ENCODE measurements around the gene SRPX2. TPM values are rescaled to one million over a fixed set of nuclear protein-coding genes. Genes with fewer than 3 reads are reported as not detected.

SRPX2 gene
- total RNA-seq, 4 donors from 2014 or later, result 29.8 to 57.3 (median 39.6) TPM

DNA sequence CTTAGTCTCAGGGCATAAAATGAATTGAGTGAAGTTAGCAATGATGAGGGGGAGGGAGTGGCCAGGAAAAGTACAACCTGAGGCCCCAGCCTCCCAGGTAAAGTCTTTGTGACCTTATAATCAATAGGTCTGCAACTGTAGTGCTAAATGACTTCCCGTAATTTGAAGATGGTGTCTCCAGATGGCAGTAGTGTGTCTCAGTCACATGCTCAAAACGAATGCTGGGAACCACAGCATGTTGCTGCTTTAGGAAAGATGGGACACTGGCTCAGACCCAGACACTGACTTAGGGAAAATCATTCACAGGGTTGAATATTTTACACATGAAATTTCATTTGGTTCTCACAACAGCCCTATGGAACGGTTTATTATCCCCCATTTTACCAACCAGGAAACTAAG lies 10.3 kb downstream of the SRPX2 start:
- peaks cover 0 to 4% (median 0%) of the 10 kb centered on the region in 4 donors for H3K27me3 ChIP-seq
- TF ChIP-seq POLR2A (IDR thresholded peaks at IDR 0.05; ENCODE audit: low read depth) (no peak), EP300 (IDR thresholded peaks at IDR 0.05) (no peak), POLR2AphosphoS5 (IDR thresholded peaks at IDR 0.05) (no peak)
- TF ChIP-seq, protein P1, sequence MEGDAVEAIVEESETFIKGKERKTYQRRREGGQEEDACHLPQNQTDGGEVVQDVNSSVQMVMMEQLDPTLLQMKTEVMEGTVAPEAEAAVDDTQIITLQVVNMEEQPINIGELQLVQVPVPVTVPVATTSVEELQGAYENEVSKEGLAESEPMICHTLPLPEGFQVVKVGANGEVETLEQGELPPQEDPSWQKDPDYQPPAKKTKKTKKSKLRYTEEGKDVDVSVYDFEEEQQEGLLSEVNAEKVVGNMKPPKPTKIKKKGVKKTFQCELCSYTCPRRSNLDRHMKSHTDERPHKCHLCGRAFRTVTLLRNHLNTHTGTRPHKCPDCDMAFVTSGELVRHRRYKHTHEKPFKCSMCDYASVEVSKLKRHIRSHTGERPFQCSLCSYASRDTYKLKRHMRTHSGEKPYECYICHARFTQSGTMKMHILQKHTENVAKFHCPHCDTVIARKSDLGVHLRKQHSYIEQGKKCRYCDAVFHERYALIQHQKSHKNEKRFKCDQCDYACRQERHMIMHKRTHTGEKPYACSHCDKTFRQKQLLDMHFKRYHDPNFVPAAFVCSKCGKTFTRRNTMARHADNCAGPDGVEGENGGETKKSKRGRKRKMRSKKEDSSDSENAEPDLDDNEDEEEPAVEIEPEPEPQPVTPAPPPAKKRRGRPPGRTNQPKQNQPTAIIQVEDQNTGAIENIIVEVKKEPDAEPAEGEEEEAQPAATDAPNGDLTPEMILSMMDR (IDR thresholded peaks at IDR 0.05), result no peak
- DNase-seq (ENCODE audit: extremely low spot score), result no peak
- no peak overlapping the region for H3K4me3 ChIP-seq
- 27% methylated on average over 3 of the region's 3 CpGs for WGBS
- no peaks in the 10 kb centered on the region for H3K36me3 ChIP-seq
- no peaks in the 10 kb centered on the region for H3K9me3 ChIP-seq
- H3K4me1 ChIP-seq, result peaks cover 0 to 11% (median 6%) of the 10 kb centered on the region in 4 donors
- H3K27ac ChIP-seq (replicated peaks in 1 of 4), result no peak overlapping the region
- intact Hi-C loops (cut with DNase I), result no loop called here

DNA sequence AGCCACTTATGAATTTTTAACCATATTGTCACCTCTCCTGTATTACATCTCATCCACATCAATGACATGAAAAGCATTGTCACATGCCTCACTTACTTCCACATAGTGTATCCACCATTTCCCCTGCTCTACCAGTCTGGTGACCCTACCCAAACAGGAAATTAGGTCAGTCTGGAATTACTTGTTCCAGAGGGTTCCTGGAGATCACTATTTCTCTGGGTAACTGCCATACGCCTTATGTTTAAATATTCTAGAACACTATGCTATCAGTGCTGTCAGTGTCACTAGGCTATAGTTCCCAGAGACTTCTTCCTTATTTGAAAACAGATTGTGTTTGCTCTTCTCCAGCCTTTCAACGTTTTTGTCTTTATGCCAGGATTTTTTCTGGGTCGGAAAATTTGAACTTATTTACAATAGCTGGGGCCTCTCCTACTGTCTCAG lies 15.0 kb downstream of the SRPX2 start:
- H3K27ac ChIP-seq (replicated peaks in 1 of 4), result no peak overlapping the region
- H3K4me3 ChIP-seq, result no peak overlapping the region
- TF ChIP-seq, protein P1 (IDR thresholded peaks at IDR 0.05), result no peak
- TF ChIP-seq EP300 (IDR thresholded peaks at IDR 0.05) (no peak), POLR2AphosphoS5 (IDR thresholded peaks at IDR 0.05) (no peak)
- WGBS, result 33% methylated on average over 3 of the region's 3 CpGs
- intact Hi-C loops (cut with DNase I), result no loop called here
- DNase-seq (ENCODE audit: extremely low spot score), result no peak
- H3K9me3 ChIP-seq, result no peaks in the 10 kb centered on the region
- H3K36me3 ChIP-seq, result peaks cover 0 to 3% (median 0%) of the 10 kb centered on the region in 4 donors
- H3K4me1 ChIP-seq, result no peaks in the 10 kb centered on the region
- peaks cover 0 to 4% (median 0%) of the 10 kb centered on the region in 4 donors for H3K27me3 ChIP-seq

GRCh38 chrX:100659431-100660137 lies 15.6 kb downstream of the SRPX2 start:
- WGBS, result 61% methylated on average over 4 of the region's 4 CpGs
- intact Hi-C loops (cut with DNase I), result no loop called here

GRCh38 chrX:100662170-100662569 lies 18.2 kb downstream of the SRPX2 start:
- H3K4me3 ChIP-seq, result no peak overlapping the region
- no peaks in the 10 kb centered on the region for H3K4me1 ChIP-seq
- TF ChIP-seq POLR2AphosphoS5 (IDR thresholded peaks at IDR 0.05), result no peak
- no peak for TF ChIP-seq EP300 (IDR thresholded peaks at IDR 0.05)
- TF ChIP-seq, protein P1 (IDR thresholded peaks at IDR 0.05), result no peak
- TF ChIP-seq POLR2A (IDR thresholded peaks at IDR 0.05; ENCODE audit: low read depth), result no peak
- H3K9me3 ChIP-seq, result no peaks in the 10 kb centered on the region
- intact Hi-C loops (cut with DNase I), result no loop called here
- H3K27ac ChIP-seq (replicated peaks in 1 of 4), result no peak overlapping the region
- 87% methylated on average over 13 of the region's 13 CpGs for WGBS
- no peaks in the 10 kb centered on the region for H3K27me3 ChIP-seq
- no peak for DNase-seq (ENCODE audit: extremely low spot score)
- peaks cover 0 to 9% (median 3%) of the 10 kb centered on the region in 4 donors for H3K36me3 ChIP-seq

More at GRCh38 chrX:100659431-100660137, 15.6 kb downstream of the SRPX2 start:
- Histone ChIP-seq H3K4me3 (no peak overlapping the region), H3K27ac (replicated peaks in 1 of 4) (no peak overlapping the region), H3K4me1 (no peaks in the 10 kb centered on the region), H3K27me3 (peaks cover 0 to 4% (median 0%) of the 10 kb centered on the region in 4 donors), H3K36me3 (peaks cover 0 to 3% (median under 1%) of the 10 kb centered on the region in 4 donors), H3K9me3 (no peaks in the 10 kb centered on the region)
- DNase-seq (ENCODE audit: extremely low spot score), result no peak
- no peak for TF ChIP-seq EP300 (IDR thresholded peaks at IDR 0.05)
- TF ChIP-seq POLR2AphosphoS5 (IDR thresholded peaks at IDR 0.05), result no peak
- TF ChIP-seq, protein P1 (IDR thresholded peaks at IDR 0.05), result no peak
- TF ChIP-seq POLR2A (IDR thresholded peaks at IDR 0.05; ENCODE audit: low read depth), result no peak
